PC-3 (cell line): ENCODE measurements around the gene RASAL2. TPM values are rescaled to one million over a fixed set of nuclear protein-coding genes. Genes with fewer than 3 reads are reported as not detected.

ENCODE experiments used
- ATAC-seq: fragments of 200-7000 bp; cut with Tn5 transposase; 2 replicates; pipeline ENCODE4 v1.9.1; 2020; ENCODE audit warnings: mild to moderate bottlenecking, moderate library complexity
- BruUV-seq: library from RNA; stranded (reverse); fragments of 400-500 nt; replicated peaks from 2 replicates; lab custom pipeline; 2021; lab: Mats Ljungman, UMichigan
- CTCF ChIA-PET: fragments of 300-600 bp; sonication (Branson Sonifier 250); formaldehyde crosslinking; loops from one replicate; lab custom pipeline; 2022; ENCODE audit warnings: antibody characterized with exemption; lab: Charles Lee
- POLR2A ChIA-PET: fragments of 300-600 bp; sonication (Branson Sonifier 250); formaldehyde crosslinking; loops from one replicate; lab custom pipeline; 2022; ENCODE audit warnings: antibody characterized with exemption; ENCODE audit not compliant: unreplicated experiment; lab: Charles Lee
- DNase-seq: peaks from one replicate; pipeline ENCODE4 v3.0.0-alpha.2; 2015
- H2AFZ ChIP-seq: fragments of 300-600 bp; sonication (generic); 2 replicates; pipeline ENCODE4 v1.6.0; 2016; ENCODE audit warnings: antibody characterized with exemption, low read length
- H3F3A ChIP-seq: fragments of 300-600 bp; sonication (generic); one replicate; pipeline ENCODE4 v1.6.0; 2017; ENCODE audit warnings: antibody characterized with exemption, low read length, control low read depth, mild to moderate bottlenecking; ENCODE audit not compliant: unreplicated experiment
- H3K27ac ChIP-seq: fragments of 300-600 bp; sonication (generic); 2 replicates; pipeline ENCODE4 v1.5.1; 2016; ENCODE audit warnings: mild to moderate bottlenecking, low read length
- H3K27me3 ChIP-seq: fragments of 300-600 bp; sonication (generic); 2 replicates; pipeline ENCODE4 v1.6.1; 2016; ENCODE audit warnings: low read length, mixed read lengths
- H3K36me3 ChIP-seq: fragments of 300-600 bp; sonication (generic); 2 replicates; pipeline ENCODE4 v1.6.1; 2016; ENCODE audit warnings: low read depth, mixed run types, low read length, mixed read lengths
- H3K4me1 ChIP-seq: fragments of 300-600 bp; sonication (generic); 2 replicates; pipeline ENCODE4 v1.5.1; 2016; ENCODE audit warnings: low read length; ENCODE audit not compliant: insufficient read depth
- H3K4me2 ChIP-seq: fragments of 300-600 bp; sonication (generic); 2 replicates; pipeline ENCODE4 v1.6.0; 2016; ENCODE audit warnings: low read length
- H3K4me3 ChIP-seq: fragments of 300-600 bp; sonication (generic); 2 replicates; pipeline ENCODE4 v1.5.1; 2016; ENCODE audit warnings: mild to moderate bottlenecking, low read length, mixed read lengths
- H3K79me2 ChIP-seq: fragments of 300-600 bp; sonication (generic); 2 replicates; pipeline ENCODE4 v1.6.1; 2017; ENCODE audit warnings: low read length, mixed read lengths
- H3K9ac ChIP-seq: fragments of 300-600 bp; sonication (generic); 2 replicates; pipeline ENCODE4 v1.6.0; 2016; ENCODE audit warnings: mild to moderate bottlenecking, low read length
- H3K9me2 ChIP-seq: fragments of 300-600 bp; sonication (generic); replicated peaks from 2 replicates; pipeline ENCODE4 v1.6.1; 2016; ENCODE audit warnings: mixed run types, low read length, mixed read lengths
- H3K9me3 ChIP-seq: fragments of 300-600 bp; sonication (generic); 2 replicates; pipeline ENCODE4 v1.6.1; 2016; ENCODE audit warnings: low read length, mixed read lengths
- H4K20me1 ChIP-seq: fragments of 300-600 bp; sonication (generic); 2 replicates; pipeline ENCODE4 v1.6.1; 2016; ENCODE audit warnings: low read length, mixed read lengths
- EZH2 ChIP-seq: fragments of 300-600 bp; sonication (generic); IDR thresholded peaks from one replicate; pipeline ENCODE4 v1.6.1; 2017; ENCODE audit warnings: antibody characterized with exemption, mild to moderate bottlenecking, low read length; ENCODE audit not compliant: unreplicated experiment
- EZH2phosphoT487 ChIP-seq: fragments of 300-600 bp; sonication (generic); IDR thresholded peaks from 2 replicates; pipeline ENCODE4 v1.6.1; 2018; ENCODE audit warnings: mild to moderate bottlenecking, antibody characterized with exemption, low read length, borderline replicate concordance
- intact Hi-C: fragments of 100-400 bp; cut with micrococcal nuclease; formaldehyde crosslinking; loops from 2 replicates; pipeline ENCODE4 v1.9.0; 2023
- total RNA-seq: library from RNA; depleted of rRNA; stranded (reverse); fragments of >200 nt; gene quantifications from 2 replicates; pipeline ENCODE4 v1.2.3, GENCODE V29; 2014
- TF ChIP-seq, protein P1 (sequence below): fragments of 300-600 bp; sonication (generic); conservative IDR thresholded peaks from 2 replicates; pipeline ENCODE4 v1.5.1; 2017; ENCODE audit warnings: antibody characterized with exemption, low read depth, mild to moderate bottlenecking, low read length

The RASAL2 gene
- total RNA-seq, 1 experiment from 2014 or later = 7.9 TPM

DNA sequence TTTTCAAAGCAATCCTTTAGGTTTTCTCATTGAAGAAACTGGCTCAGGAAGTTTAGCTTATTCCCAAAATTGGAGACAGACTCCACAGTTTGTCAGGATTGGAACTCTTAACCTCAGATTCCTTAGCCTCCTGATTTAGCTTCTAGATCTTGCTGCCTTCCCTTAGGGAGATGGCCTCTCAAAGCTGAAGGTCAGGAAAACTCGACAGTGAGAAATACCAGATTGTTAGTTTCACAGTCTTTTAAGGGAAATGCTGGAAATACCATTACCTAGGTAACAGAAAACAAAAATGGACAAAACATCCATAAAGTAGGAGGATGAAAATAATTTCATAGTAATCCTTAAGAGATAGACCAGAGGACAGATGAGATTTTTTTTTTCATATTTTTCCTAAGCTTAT is 7.8 kb downstream of the RASAL2 start:
- peaks cover 88% of the 10 kb centered on the region for H3K79me2 ChIP-seq
- H3K36me3 ChIP-seq = no peaks in the 10 kb centered on the region
- H3F3A ChIP-seq = no peaks in the 10 kb centered on the region
- ChIA-PET POLR2A (no interaction called here), CTCF (no interaction called here)
- peaks cover 17% of the 10 kb centered on the region for H3K4me1 ChIP-seq
- no peak for ATAC-seq
- no peaks in the 10 kb centered on the region for H4K20me1 ChIP-seq
- H3K4me3 ChIP-seq = no peak overlapping the region
- no peak overlapping the region for H3K27ac ChIP-seq
- no peak for DNase-seq
- no peaks in the 10 kb centered on the region for H3K9me3 ChIP-seq
- no peak overlapping the region for H2AFZ ChIP-seq
- H3K4me2 ChIP-seq = no peak overlapping the region
- no peaks in the 10 kb centered on the region for H3K27me3 ChIP-seq
- BruUV-seq = no TSS peak
- intact Hi-C loops = no loop called here
- no peaks in the 10 kb centered on the region for H3K9me2 ChIP-seq
- TF ChIP-seq, protein P1, sequence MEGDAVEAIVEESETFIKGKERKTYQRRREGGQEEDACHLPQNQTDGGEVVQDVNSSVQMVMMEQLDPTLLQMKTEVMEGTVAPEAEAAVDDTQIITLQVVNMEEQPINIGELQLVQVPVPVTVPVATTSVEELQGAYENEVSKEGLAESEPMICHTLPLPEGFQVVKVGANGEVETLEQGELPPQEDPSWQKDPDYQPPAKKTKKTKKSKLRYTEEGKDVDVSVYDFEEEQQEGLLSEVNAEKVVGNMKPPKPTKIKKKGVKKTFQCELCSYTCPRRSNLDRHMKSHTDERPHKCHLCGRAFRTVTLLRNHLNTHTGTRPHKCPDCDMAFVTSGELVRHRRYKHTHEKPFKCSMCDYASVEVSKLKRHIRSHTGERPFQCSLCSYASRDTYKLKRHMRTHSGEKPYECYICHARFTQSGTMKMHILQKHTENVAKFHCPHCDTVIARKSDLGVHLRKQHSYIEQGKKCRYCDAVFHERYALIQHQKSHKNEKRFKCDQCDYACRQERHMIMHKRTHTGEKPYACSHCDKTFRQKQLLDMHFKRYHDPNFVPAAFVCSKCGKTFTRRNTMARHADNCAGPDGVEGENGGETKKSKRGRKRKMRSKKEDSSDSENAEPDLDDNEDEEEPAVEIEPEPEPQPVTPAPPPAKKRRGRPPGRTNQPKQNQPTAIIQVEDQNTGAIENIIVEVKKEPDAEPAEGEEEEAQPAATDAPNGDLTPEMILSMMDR = no peak
- no peak for TF ChIP-seq EZH2
- TF ChIP-seq EZH2phosphoT487 = no peak
- no peak overlapping the region for H3K9ac ChIP-seq

DNA sequence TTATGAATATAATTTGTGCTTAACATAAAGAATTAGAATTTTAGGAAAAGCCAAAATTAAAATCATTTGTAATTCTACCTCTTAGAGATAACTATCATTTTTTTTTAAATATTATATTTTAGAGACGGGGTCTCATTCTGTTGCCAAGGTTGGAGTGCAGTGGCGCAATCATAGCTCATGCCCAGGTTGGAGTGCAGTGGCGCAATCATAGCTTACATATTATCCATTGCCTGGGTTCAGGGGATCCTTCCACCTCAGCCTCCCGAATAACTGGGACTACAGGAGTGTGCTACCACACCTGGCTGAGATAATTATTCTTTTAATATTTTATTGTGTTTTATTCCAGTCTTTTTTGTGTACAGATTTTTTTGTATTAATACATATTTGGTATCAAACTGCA is 8.3 kb downstream of the RASAL2 start:
- intact Hi-C loops = no loop called here
- Histone ChIP-seq H3K4me1 (peaks cover 11% of the 10 kb centered on the region), H3K9ac (no peak overlapping the region), H3K27ac (no peak overlapping the region), H3K27me3 (no peaks in the 10 kb centered on the region), H4K20me1 (no peaks in the 10 kb centered on the region), H2AFZ (no peak overlapping the region), H3K4me3 (no peak overlapping the region), H3K9me3 (no peaks in the 10 kb centered on the region), H3K9me2 (no peaks in the 10 kb centered on the region), H3K36me3 (no peaks in the 10 kb centered on the region), H3F3A (no peaks in the 10 kb centered on the region), H3K79me2 (peaks cover 88% of the 10 kb centered on the region), H3K4me2 (no peak overlapping the region)
- no TSS peak for BruUV-seq
- no peak for ATAC-seq
- DNase-seq = no peak
- ChIA-PET POLR2A (no interaction called here), CTCF (no interaction called here)
- TF ChIP-seq, protein P1 = no peak
- TF ChIP-seq EZH2phosphoT487 (no peak), EZH2 (no peak)

DNA sequence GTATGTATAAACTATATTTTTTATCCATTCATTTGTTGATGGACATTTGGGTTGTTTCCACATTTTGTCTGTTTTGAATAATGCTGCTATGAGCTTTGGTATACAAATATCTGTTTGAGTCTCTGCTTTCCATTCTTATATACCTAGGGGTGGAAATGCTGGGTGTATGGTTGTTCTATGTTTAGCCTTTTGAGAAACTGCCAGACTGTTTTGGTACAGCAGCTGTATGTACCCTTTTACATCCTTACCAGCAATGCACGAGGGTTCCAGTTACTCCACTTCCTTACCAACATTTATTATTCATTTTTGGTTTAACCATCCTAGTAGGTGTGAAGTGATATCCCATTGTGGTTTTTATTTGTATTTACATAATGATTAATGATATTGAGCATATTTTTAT is 13.9 kb downstream of the RASAL2 start:
- Histone ChIP-seq H3K4me2 (no peak overlapping the region), H3K4me1 (peaks cover 24% of the 10 kb centered on the region), H3K36me3 (no peaks in the 10 kb centered on the region), H3K79me2 (peaks cover 77% of the 10 kb centered on the region), H2AFZ (no peak overlapping the region), H3K9ac (no peak overlapping the region), H3K4me3 (no peak overlapping the region), H3K27me3 (no peaks in the 10 kb centered on the region), H3K9me2 (no peaks in the 10 kb centered on the region), H3F3A (no peaks in the 10 kb centered on the region), H3K9me3 (no peaks in the 10 kb centered on the region), H4K20me1 (no peaks in the 10 kb centered on the region), H3K27ac (no peak overlapping the region)
- CTCF ChIA-PET = no interaction called here
- ATAC-seq = no peak
- BruUV-seq = no TSS peak
- POLR2A ChIA-PET = no interaction called here
- no peak for DNase-seq
- TF ChIP-seq, protein P1 = no peak
- no peak for TF ChIP-seq EZH2
- TF ChIP-seq EZH2phosphoT487 = no peak
- intact Hi-C loops = no loop called here
